SU-DHL-6 (cell line): ENCODE measurements around the gene HBZ.

Experiments
- CTCF ChIP-seq: fragments of 200-600 bp; sonication (generic); IDR thresholded peaks from one replicate; pipeline ENCODE4 v1.5.1; 2017; ENCODE audit warnings: antibody characterized with exemption, mild to moderate bottlenecking, low read length, moderate library complexity; ENCODE audit not compliant: insufficient read depth, poor library complexity, severe bottlenecking
- EZH2phosphoT487 ChIP-seq: fragments of 200-600 bp; sonication (generic), shearing (Covaris generic); conservative IDR thresholded peaks from 2 replicates; pipeline ENCODE4 v1.6.1; 2018; ENCODE audit warnings: mild to moderate bottlenecking, antibody characterized with exemption, low read length, moderate library complexity, mixed read lengths

GRCh38 chr16:152141-153128, at the start of gene HBZ:
- TF ChIP-seq EZH2phosphoT487 = no peak
- no peak for TF ChIP-seq CTCF
